ENCODE measurements around the gene RAB40C. TPM values are rescaled to one million over a fixed set of nuclear protein-coding genes. Genes with fewer than 3 reads are reported as not detected.

Gene RAB40C
- total RNA-seq, 5 donors from 2014 or later (not counting 1 experiment from before 2014, with no cell fraction given), result 14.1 to 28.0 (median 24.4) TPM

- CTCF ChIA-PET, result interaction anchor here in 1 of 2 donors (0.6 kb wide), 1 partner anchor 1331 kb away, joined by 7 read pairs; no protein-coding TSS in a partner anchor
- no peak for DNase-seq
- H3K27ac Mint-ChIP-seq, result no peak overlapping the region
Measured at GRCh38 chr16:580141-580945, 9.5 kb upstream of the RAB40C start.

GRCh38 chr16:580946-581498, 8.8 kb upstream of the RAB40C start:
- no peak for ATAC-seq (replicated peaks in 1 of 4)
- Mint-ChIP-seq H3K27me3 (no peaks in the 10 kb centered on the region), H3K4me1 (peaks cover 0 to 5% (median 3%) of the 10 kb centered on the region in 3 donors), H3K36me3 (no peaks in the 10 kb centered on the region), H3K27ac (no peak overlapping the region), H3K4me3 (no peak overlapping the region), H3K9me3 (no peaks in the 10 kb centered on the region)
- POLR2A ChIA-PET, result no interaction called here
- 94% methylated on average over 18 of the region's 19 CpGs for WGBS (ENCODE audit: insufficient coverage)
- Histone ChIP-seq H3K9me3 (no peaks in the 10 kb centered on the region), H3K36me3 (ENCODE audit: control insufficient read depth in 2 of 2, extremely low read depth in 1 of 2, insufficient read depth in 1 of 2, low read length in 1 of 2) (no peaks in the 10 kb centered on the region), H3K27ac (ENCODE audit: low read length) (no peak overlapping the region), H3K4me1 (ENCODE audit: control insufficient read depth in 1 of 2, extremely low read depth in 1 of 2, insufficient read depth in 2 of 2, low read length in 2 of 2) (peaks cover 0 to 14% of the 10 kb centered on the region in 2 experiments), H3K27me3 (replicated peaks in 1 of 2; ENCODE audit: control insufficient read depth in 2 of 2, extremely low read depth in 1 of 2, insufficient read depth in 2 of 2, low read length in 1 of 2) (peaks cover 0 to 4% of the 10 kb centered on the region in 2 experiments), H3K4me3 (ENCODE audit: control insufficient read depth in 1 of 2, extremely low read depth in 1 of 2, low read length in 1 of 2) (no peak overlapping the region)
- no peak for DNase-seq
- CTCF ChIA-PET, result no interaction called here

More at GRCh38 chr16:580141-580945, 9.5 kb upstream of the RAB40C start:
- Mint-ChIP-seq H3K9me3 (no peaks in the 10 kb centered on the region), H3K4me3 (no peak overlapping the region), H3K36me3 (no peaks in the 10 kb centered on the region), H3K27me3 (no peaks in the 10 kb centered on the region), H3K4me1 (peaks cover 0 to 3% (median 0%) of the 10 kb centered on the region in 3 donors)
- WGBS (ENCODE audit: insufficient coverage), result 92% methylated on average over 27 of the region's 27 CpGs
- Histone ChIP-seq H3K4me3 (ENCODE audit: control insufficient read depth in 1 of 2, extremely low read depth in 1 of 2, low read length in 1 of 2) (no peak overlapping the region), H3K27me3 (replicated peaks in 1 of 2; ENCODE audit: control insufficient read depth in 2 of 2, extremely low read depth in 1 of 2, insufficient read depth in 2 of 2, low read length in 1 of 2) (peaks cover 0 to under 1% of the 10 kb centered on the region in 2 experiments), H3K36me3 (ENCODE audit: control insufficient read depth in 2 of 2, extremely low read depth in 1 of 2, insufficient read depth in 1 of 2, low read length in 1 of 2) (no peaks in the 10 kb centered on the region), H3K9me3 (no peaks in the 10 kb centered on the region), H3K4me1 (ENCODE audit: control insufficient read depth in 1 of 2, extremely low read depth in 1 of 2, insufficient read depth in 2 of 2, low read length in 2 of 2) (peaks cover 0 to 12% of the 10 kb centered on the region in 2 experiments), H3K27ac (ENCODE audit: low read length) (no peak overlapping the region)
- POLR2A ChIA-PET, result no interaction called here
- no peak for ATAC-seq (replicated peaks in 1 of 4)

GRCh38 chr16:582218-582613, 7.7 kb upstream of the RAB40C start:
- Mint-ChIP-seq H3K27me3 (no peaks in the 10 kb centered on the region), H3K36me3 (no peaks in the 10 kb centered on the region), H3K4me3 (no peak overlapping the region), H3K27ac (no peak overlapping the region), H3K9me3 (no peaks in the 10 kb centered on the region), H3K4me1 (peaks cover under 1 to 5% (median 3%) of the 10 kb centered on the region in 3 donors)
- no peak overlapping the region for H3K4me3 ChIP-seq (ENCODE audit: control insufficient read depth in 1 of 2, extremely low read depth in 1 of 2, low read length in 1 of 2)
- H3K27ac ChIP-seq (ENCODE audit: low read length), result no peak overlapping the region
- H3K4me1 ChIP-seq (ENCODE audit: control insufficient read depth in 1 of 2, extremely low read depth in 1 of 2, insufficient read depth in 2 of 2, low read length in 2 of 2), result peaks cover 0 to 22% of the 10 kb centered on the region in 2 experiments
- H3K27me3 ChIP-seq (replicated peaks in 1 of 2; ENCODE audit: control insufficient read depth in 2 of 2, extremely low read depth in 1 of 2, insufficient read depth in 2 of 2, low read length in 1 of 2), result peaks cover 0 to 16% of the 10 kb centered on the region in 2 experiments
- no peaks in the 10 kb centered on the region for H3K36me3 ChIP-seq (ENCODE audit: control insufficient read depth in 2 of 2, extremely low read depth in 1 of 2, insufficient read depth in 1 of 2, low read length in 1 of 2)
- POLR2A ChIA-PET, result no interaction called here
- 80% methylated on average over 9 of the region's 18 CpGs for WGBS (ENCODE audit: insufficient coverage)
- CTCF ChIA-PET, result no interaction called here
- no peaks in the 10 kb centered on the region for H3K9me3 ChIP-seq
- ATAC-seq (replicated peaks in 1 of 4) (no peak), DNase-seq (no peak)

- POLR2A ChIA-PET, result no interaction called here
- Histone ChIP-seq H3K27ac (ENCODE audit: low read length) (no peak overlapping the region), H3K9me3 (no peaks in the 10 kb centered on the region), H3K4me1 (ENCODE audit: control insufficient read depth in 1 of 2, extremely low read depth in 1 of 2, insufficient read depth in 2 of 2, low read length in 2 of 2) (peaks cover 0 to 28% of the 10 kb centered on the region in 2 experiments), H3K36me3 (ENCODE audit: control insufficient read depth in 2 of 2, extremely low read depth in 1 of 2, insufficient read depth in 1 of 2, low read length in 1 of 2) (no peaks in the 10 kb centered on the region), H3K27me3 (replicated peaks in 1 of 2; ENCODE audit: control insufficient read depth in 2 of 2, extremely low read depth in 1 of 2, insufficient read depth in 2 of 2, low read length in 1 of 2) (peaks cover 0 to 17% of the 10 kb centered on the region in 2 experiments), H3K4me3 (ENCODE audit: control insufficient read depth in 1 of 2, extremely low read depth in 1 of 2, low read length in 1 of 2) (no peak overlapping the region)
- no peak overlapping the region for H3K4me3 Mint-ChIP-seq
- no peak overlapping the region for H3K27ac Mint-ChIP-seq
- H3K9me3 Mint-ChIP-seq, result no peaks in the 10 kb centered on the region
- H3K4me1 Mint-ChIP-seq, result peaks cover 3 to 7% (median 5%) of the 10 kb centered on the region in 3 donors
- 91% methylated on average over 16 of the region's 21 CpGs for WGBS (ENCODE audit: insufficient coverage)
- H3K36me3 Mint-ChIP-seq, result no peaks in the 10 kb centered on the region
- CTCF ChIA-PET, result interaction anchor here in 1 of 2 donors (0.7 kb wide), 1 partner anchor 96 kb away, joined by 4 read pairs; no protein-coding TSS in a partner anchor
- ATAC-seq (replicated peaks in 1 of 4), result no peak
- no peak for DNase-seq
- no peaks in the 10 kb centered on the region for H3K27me3 Mint-ChIP-seq
Measured at GRCh38 chr16:582614-583331, 7.1 kb upstream of the RAB40C start.

- H3K9me3 Mint-ChIP-seq, result no peaks in the 10 kb centered on the region
- H3K27me3 Mint-ChIP-seq, result no peaks in the 10 kb centered on the region
- H3K4me1 Mint-ChIP-seq, result peaks cover 7 to 13% (median 10%) of the 10 kb centered on the region in 3 donors
- H3K36me3 Mint-ChIP-seq, result no peaks in the 10 kb centered on the region
- H3K36me3 ChIP-seq (ENCODE audit: control insufficient read depth in 2 of 2, extremely low read depth in 1 of 2, insufficient read depth in 1 of 2, low read length in 1 of 2), result no peaks in the 10 kb centered on the region
- ATAC-seq (replicated peaks in 1 of 4) (no peak), DNase-seq (no peak)
- CTCF ChIA-PET, result no interaction called here
- no peak overlapping the region for H3K27ac Mint-ChIP-seq
- peaks cover 0 to 17% of the 10 kb centered on the region in 2 experiments for H3K27me3 ChIP-seq (replicated peaks in 1 of 2; ENCODE audit: control insufficient read depth in 2 of 2, extremely low read depth in 1 of 2, insufficient read depth in 2 of 2, low read length in 1 of 2)
- no peaks in the 10 kb centered on the region for H3K9me3 ChIP-seq
- 79% methylated on average over 16 of the region's 16 CpGs for WGBS (ENCODE audit: insufficient coverage)
- POLR2A ChIA-PET, result no interaction called here
- no peak overlapping the region for H3K4me3 ChIP-seq (ENCODE audit: control insufficient read depth in 1 of 2, extremely low read depth in 1 of 2, low read length in 1 of 2)
- peaks cover 5 to 34% of the 10 kb centered on the region in 2 experiments for H3K4me1 ChIP-seq (ENCODE audit: control insufficient read depth in 1 of 2, extremely low read depth in 1 of 2, insufficient read depth in 2 of 2, low read length in 2 of 2)
- no peak overlapping the region for H3K4me3 Mint-ChIP-seq
- H3K27ac ChIP-seq (ENCODE audit: low read length), result no peak overlapping the region
Measured at GRCh38 chr16:583470-583814, 6.4 kb upstream of the RAB40C start.

GRCh38 chr16:583815-584591, 5.9 kb upstream of the RAB40C start:
- Mint-ChIP-seq H3K36me3 (no peaks in the 10 kb centered on the region), H3K27ac (no peak overlapping the region), H3K9me3 (no peaks in the 10 kb centered on the region), H3K27me3 (no peaks in the 10 kb centered on the region), H3K4me3 (no peak overlapping the region), H3K4me1 (peaks cover 9 to 14% (median 13%) of the 10 kb centered on the region in 3 donors)
- no peaks in the 10 kb centered on the region for H3K36me3 ChIP-seq (ENCODE audit: control insufficient read depth in 2 of 2, extremely low read depth in 1 of 2, insufficient read depth in 1 of 2, low read length in 1 of 2)
- ChIA-PET CTCF (no interaction called here), POLR2A (no interaction called here)
- no peaks in the 10 kb centered on the region for H3K9me3 ChIP-seq
- H3K4me3 ChIP-seq (ENCODE audit: control insufficient read depth in 1 of 2, extremely low read depth in 1 of 2, low read length in 1 of 2), result no peak overlapping the region
- H3K27ac ChIP-seq (ENCODE audit: low read length), result no peak overlapping the region
- peaks cover 0 to 19% of the 10 kb centered on the region in 2 experiments for H3K27me3 ChIP-seq (replicated peaks in 1 of 2; ENCODE audit: control insufficient read depth in 2 of 2, extremely low read depth in 1 of 2, insufficient read depth in 2 of 2, low read length in 1 of 2)
- no peak for ATAC-seq (replicated peaks in 1 of 4)
- H3K4me1 ChIP-seq (ENCODE audit: control insufficient read depth in 1 of 2, extremely low read depth in 1 of 2, insufficient read depth in 2 of 2, low read length in 2 of 2), result peaks cover 5 to 31% of the 10 kb centered on the region in 2 experiments
- DNase-seq, result no peak
- WGBS (ENCODE audit: insufficient coverage), result 80% methylated on average over 31 of the region's 38 CpGs
